Left ventricle myocardium superior (tissue), 1 donor: ENCODE measurements around the gene LITAF. TPM values are rescaled to one million over a fixed set of nuclear protein-coding genes. Genes with fewer than 3 reads are reported as not detected.

Source experiments
- ATAC-seq: fragments of 200-7000 bp; cut with Tn5 transposase; one replicate; pipeline ENCODE4 v1.9.1; 2020; ENCODE audit warnings: mild to moderate bottlenecking, moderate library complexity
- DNase-seq: peaks from one replicate; pipeline ENCODE4 v3.0.0-alpha.2; 2020
- intact Hi-C: fragments of 100-400 bp; cut with micrococcal nuclease; formaldehyde crosslinking; loops from one replicate; pipeline ENCODE4 v1.11.0; 2022
- long read RNA-seq: library from polyadenylated mRNA; unstranded; transcript quantifications from one replicate; pipeline ENCODE4 v2.0.0, GENCODE V29; 2021
- total RNA-seq: library from RNA; stranded (reverse); fragmentation: NEBNext Ultra II Directional; extraction: Animal tissue kit (Norgen Biotek cat#: 25700); gene quantifications from one replicate; pipeline ENCODE4 v1.2.1, GENCODE V29; 2021
- donor health status: DM: no; HTN: yes; CAD: no; lungs with severe emphysema.

LITAF gene
- total RNA-seq, result 70.8 TPM
- long read RNA-seq, transcript LITAF-221 (4 exons, 2,467 nt), result major isoform, 39 of 89 reads
- long read RNA-seq, partial matches to known transcripts, result 14 of 89 reads
- long read RNA-seq, other reads (novel, unspliced or antisense), result 34 of 89 reads

- ATAC-seq, result peak; percentile 91
- DNase-seq, result peak; percentile 84
- intact Hi-C loops, result no loop called here
Observed at GRCh38 chr16:11586856-11587642, at the start of gene LITAF. LITAF (minus strand) TSS chr16:11586919; CDS start chr16:11556730, 30,189 bp downstream.

GRCh38 chr16:11636172-11636721 lies 49.5 kb upstream of the LITAF start:
- intact Hi-C loops, result no loop called here

GRCh38 chr16:11635679-11636171 lies 49.0 kb upstream of the LITAF start:
- ATAC-seq (no peak), DNase-seq (no peak)
- intact Hi-C loops, result no loop called here

More at GRCh38 chr16:11636172-11636721, 49.5 kb upstream of the LITAF start:
- ATAC-seq, result no peak
- no peak for DNase-seq

GRCh38 chr16:11635113-11635652 lies 48.5 kb upstream of the LITAF start:
- no peak for DNase-seq
- ATAC-seq, result no peak
- intact Hi-C loops, result no loop called here

- intact Hi-C loops, result no loop called here
- ATAC-seq (no peak), DNase-seq (no peak)
Observed at GRCh38 chr16:11634312-11634711, 47.6 kb upstream of the LITAF start.

GRCh38 chr16:11633113-11633512 lies 46.4 kb upstream of the LITAF start:
- ATAC-seq (no peak), DNase-seq (no peak)
- intact Hi-C loops, result no loop called here

GRCh38 chr16:11632455-11632939 lies 45.8 kb upstream of the LITAF start:
- peak; percentile 55 for ATAC-seq
- peak; percentile 60 for DNase-seq
- intact Hi-C loops, result no loop called here

- ATAC-seq (no peak), DNase-seq (no peak)
- intact Hi-C loops, result no loop called here
Observed at GRCh38 chr16:11631214-11631613, 44.5 kb upstream of the LITAF start.

- ATAC-seq (no peak), DNase-seq (no peak)
- intact Hi-C loops, result no loop called here
Observed at GRCh38 chr16:11630768-11631056, 44.0 kb upstream of the LITAF start.

GRCh38 chr16:11630046-11630767 lies 43.5 kb upstream of the LITAF start:
- intact Hi-C loops, result no loop called here
- no peak for DNase-seq

GRCh38 chr16:11629071-11630030 lies 42.6 kb upstream of the LITAF start:
- intact Hi-C loops, result no loop called here
- DNase-seq (peak; percentile 44), ATAC-seq (peak; percentile 51)

More at GRCh38 chr16:11630046-11630767, 43.5 kb upstream of the LITAF start:
- no peak for ATAC-seq

- intact Hi-C loops, result no loop called here
- peak; percentile 58 for ATAC-seq
Observed at GRCh38 chr16:11627822-11628457, 41.2 kb upstream of the LITAF start.

GRCh38 chr16:11627292-11627663 lies 40.6 kb upstream of the LITAF start:
- no peak for DNase-seq
- intact Hi-C loops, result no loop called here
- no peak for ATAC-seq

More at GRCh38 chr16:11627822-11628457, 41.2 kb upstream of the LITAF start:
- no peak for DNase-seq

- intact Hi-C loops, result no loop called here
- no peak for ATAC-seq
- DNase-seq, result no peak
Observed at GRCh38 chr16:11626657-11627291, 40.1 kb upstream of the LITAF start.

- intact Hi-C loops, result no loop called here
- no peak for ATAC-seq
- no peak for DNase-seq
Observed at GRCh38 chr16:11625769-11626168, 39.0 kb upstream of the LITAF start.

GRCh38 chr16:11624636-11625607 lies 38.2 kb upstream of the LITAF start:
- ATAC-seq (no peak), DNase-seq (no peak)
- intact Hi-C loops, result no loop called here
